ENCODE results near the gene ENC1.

ENC1 gene

GRCh38 chr5:74630453-74631066 is 10.0 kb downstream of the ENC1 start:
- DNase-seq = no peak

- no peak for DNase-seq
These were observed 11.2 kb downstream of the ENC1 start for GRCh38 chr5:74629326-74629725.

- DNase-seq = no peak
These were observed 12.2 kb downstream of the ENC1 start for GRCh38 chr5:74628359-74628758.

GRCh38 chr5:74627646-74628279 is 12.8 kb downstream of the ENC1 start:
- no peak for DNase-seq

- no peak for DNase-seq
These were observed 13.9 kb downstream of the ENC1 start for GRCh38 chr5:74626386-74627222.

- DNase-seq = no peak
These were observed 14.7 kb downstream of the ENC1 start for GRCh38 chr5:74625742-74626241.

- no peak for DNase-seq
These were observed 15.5 kb downstream of the ENC1 start for GRCh38 chr5:74624931-74625505.

GRCh38 chr5:74624501-74624900 is 16.0 kb downstream of the ENC1 start:
- no peak for DNase-seq

- no peak for DNase-seq
These were observed 16.6 kb downstream of the ENC1 start for GRCh38 chr5:74623748-74624408.

GRCh38 chr5:74623006-74623611 is 17.4 kb downstream of the ENC1 start:
- no peak for DNase-seq

- DNase-seq = no peak
These were observed 18.4 kb downstream of the ENC1 start for GRCh38 chr5:74622122-74622521.

- no peak for DNase-seq
These were observed 19.0 kb downstream of the ENC1 start for GRCh38 chr5:74621492-74621891.

- DNase-seq = no peak
These were observed 21.2 kb downstream of the ENC1 start for GRCh38 chr5:74619308-74619707.

GRCh38 chr5:74618106-74618505 is 22.4 kb downstream of the ENC1 start:
- no peak for DNase-seq

- no peak for DNase-seq
These were observed 23.3 kb downstream of the ENC1 start for GRCh38 chr5:74617202-74617601.

- DNase-seq = no peak
These were observed 24.0 kb downstream of the ENC1 start for GRCh38 chr5:74616236-74617146.

- DNase-seq = no peak
These were observed 27.2 kb downstream of the ENC1 start for GRCh38 chr5:74613283-74613682.

GRCh38 chr5:74612045-74612444 is 28.5 kb downstream of the ENC1 start:
- no peak for DNase-seq

- DNase-seq = no peak
These were observed 31.6 kb downstream of the ENC1 start for GRCh38 chr5:74608736-74609601.

- DNase-seq = no peak
These were observed 34.8 kb downstream of the ENC1 start for GRCh38 chr5:74605759-74606158.

Data from right forelimb (tissue), 1 donor.